Trophoblast cell (in vitro differentiated cells and primary cell): ENCODE measurements around the gene LMNB1.

Experiments used
- DNase-seq, 2 donors: peaks; one replicate each; pipeline ENCODE4 v3.0.0-alpha.2; 2016
- H2AFZ ChIP-seq: 2 replicates; pipeline ENCODE4 v1.6.1; 2013; ENCODE audit warnings: low read length, moderate library complexity, mild to moderate bottlenecking; ENCODE audit not compliant: insufficient read depth, poor library complexity
- H2AK5ac ChIP-seq: 2 replicates; pipeline ENCODE4 v1.6.1; 2013; ENCODE audit warnings: mild to moderate bottlenecking, low read length
- H2BK120ac ChIP-seq: 2 replicates; pipeline ENCODE4 v1.6.1; 2013; ENCODE audit warnings: low read length, mild to moderate bottlenecking, moderate library complexity; ENCODE audit not compliant: insufficient read depth, poor library complexity
- H2BK12ac ChIP-seq: 2 replicates; pipeline ENCODE4 v1.6.1; 2013; ENCODE audit warnings: mild to moderate bottlenecking, low read length, moderate library complexity
- H2BK5ac ChIP-seq: 2 replicates; pipeline ENCODE4 v1.6.1; 2013; ENCODE audit warnings: low read length, low read depth, moderate library complexity, mild to moderate bottlenecking; ENCODE audit not compliant: poor library complexity
- H3K14ac ChIP-seq: 2 replicates; pipeline ENCODE4 v1.6.1; 2013; ENCODE audit warnings: mild to moderate bottlenecking, low read length
- H3K18ac ChIP-seq: 2 replicates; pipeline ENCODE4 v1.6.1; 2013; ENCODE audit warnings: mild to moderate bottlenecking, low read length
- H3K23ac ChIP-seq: 2 replicates; pipeline ENCODE4 v1.6.1; 2013; ENCODE audit warnings: low read length
- H3K27ac ChIP-seq: 2 replicates; pipeline ENCODE4 v1.5.1; 2013; ENCODE audit warnings: low read depth, mild to moderate bottlenecking, inconsistent platforms, low read length, moderate library complexity
- H3K27me3 ChIP-seq: 2 replicates; pipeline ENCODE4 v1.6.1; 2013; ENCODE audit warnings: inconsistent platforms, mild to moderate bottlenecking, low read length, moderate library complexity; ENCODE audit not compliant: insufficient read depth
- H3K36me3 ChIP-seq, 2 experiments: 1 replicate in 1 of 2; 2 replicates in 1 of 2; pipeline ENCODE4 v1.6.1; 2013; ENCODE audit warnings: low read length in 2 of 2, mild to moderate bottlenecking in 2 of 2, moderate library complexity in 1 of 2; ENCODE audit not compliant: insufficient read depth in 2 of 2, control insufficient read depth in 1 of 2
- H3K4ac ChIP-seq: 2 replicates; pipeline ENCODE4 v1.6.1; 2013; ENCODE audit warnings: low read depth, mild to moderate bottlenecking, low read length, moderate library complexity
- H3K4me1 ChIP-seq, 2 experiments: 1 replicate in 1 of 2; 2 replicates in 1 of 2; pipeline ENCODE4 v1.6.1; 2013; ENCODE audit warnings: low read length in 2 of 2, mild to moderate bottlenecking in 2 of 2, moderate library complexity in 1 of 2; ENCODE audit not compliant: insufficient read depth in 2 of 2, control insufficient read depth in 1 of 2
- H3K4me2 ChIP-seq: 2 replicates; pipeline ENCODE4 v1.6.1; 2013; ENCODE audit warnings: inconsistent platforms, mild to moderate bottlenecking, low read length, moderate library complexity
- H3K4me3 ChIP-seq: 2 replicates; pipeline ENCODE4 v1.5.1; 2013; ENCODE audit warnings: mild to moderate bottlenecking, low read depth, low read length, inconsistent platforms
- H3K79me1 ChIP-seq: one replicate; pipeline ENCODE4 v1.6.1; 2013; ENCODE audit warnings: low read length
- H3K79me2 ChIP-seq: 2 replicates; pipeline ENCODE4 v1.6.1; 2013; ENCODE audit warnings: low read length, mild to moderate bottlenecking; ENCODE audit not compliant: control insufficient read depth, insufficient read depth, poor library complexity
- H3K9ac ChIP-seq: 2 replicates; pipeline ENCODE4 v1.6.1; 2013; ENCODE audit warnings: mild to moderate bottlenecking, low read length
- H3K9me3 ChIP-seq: 2 replicates; pipeline ENCODE4 v1.6.1; 2013; ENCODE audit warnings: low read depth, mild to moderate bottlenecking, control low read depth, inconsistent platforms, low read length; ENCODE audit not compliant: insufficient read depth
- H4K12ac ChIP-seq: 2 replicates; pipeline ENCODE4 v1.6.1; 2013; ENCODE audit warnings: low read depth, mild to moderate bottlenecking, low read length, moderate library complexity
- H4K8ac ChIP-seq: 2 replicates; pipeline ENCODE4 v1.6.1; 2013; ENCODE audit warnings: low read depth, mild to moderate bottlenecking, low read length, moderate library complexity
- H4K91ac ChIP-seq: one replicate; pipeline ENCODE4 v1.6.1; 2013; ENCODE audit warnings: low read depth, mild to moderate bottlenecking, low read length, moderate library complexity
- WGBS: extraction: QIAGEN DNeasy Blood & Tissue Kit; methylation state at CpG from one replicate; pipeline ENCODE4 v1.1.7; 2013; ENCODE audit warnings: missing lambda C conversion rate; ENCODE audit not compliant: insufficient read length, insufficient coverage; ENCODE audit errors: extremely low coverage; 5-methylcytosine and 5-hydroxymethylcytosine counted together

Gene LMNB1

GRCh38 chr5:126868338-126869004 lies 91.5 kb downstream of the LMNB1 start:
- H3K4ac ChIP-seq, result no peak overlapping the region
- peak overlapping the region; percentile 42 for H3K4me2 ChIP-seq
- H4K91ac ChIP-seq, result no peak overlapping the region
- H2BK12ac ChIP-seq, result no peak overlapping the region
- peaks cover 3% of the 10 kb centered on the region for H3K9me3 ChIP-seq
- H3K18ac ChIP-seq, result no peak overlapping the region
- peaks cover 0 to 4% of the 10 kb centered on the region in 2 experiments for H3K36me3 ChIP-seq
- peaks cover 2 to 4% of the 10 kb centered on the region in 2 experiments for H3K4me1 ChIP-seq
- H3K23ac ChIP-seq, result no peak overlapping the region
- H3K9ac ChIP-seq, result no peak overlapping the region
- H4K8ac ChIP-seq, result no peak overlapping the region
- no peak for DNase-seq
- H2AFZ ChIP-seq, result no peak overlapping the region
- H3K4me3 ChIP-seq, result no peak overlapping the region
- H3K27ac ChIP-seq, result no peak overlapping the region
- no peaks in the 10 kb centered on the region for H3K27me3 ChIP-seq
- no peak overlapping the region for H2BK5ac ChIP-seq
- no peaks in the 10 kb centered on the region for H3K79me2 ChIP-seq
- H2BK120ac ChIP-seq, result no peak overlapping the region
- no peak overlapping the region for H2AK5ac ChIP-seq
- no CpG with 5 or more reads among the region's 11 CpGs for WGBS
- no peak overlapping the region for H3K14ac ChIP-seq
- no peak overlapping the region for H4K12ac ChIP-seq
- H3K79me1 ChIP-seq, result no peaks in the 10 kb centered on the region

- Histone ChIP-seq H2BK120ac (no peak overlapping the region), H3K36me3 (peaks cover 0 to 2% of the 10 kb centered on the region in 2 experiments), H3K27me3 (no peaks in the 10 kb centered on the region), H2AFZ (no peak overlapping the region), H3K27ac (no peak overlapping the region), H2BK5ac (no peak overlapping the region), H3K4ac (no peak overlapping the region), H2AK5ac (no peak overlapping the region), H4K12ac (no peak overlapping the region), H3K79me2 (no peaks in the 10 kb centered on the region), H4K91ac (no peak overlapping the region), H3K4me2 (peak overlapping the region; percentile 42), H3K4me1 (peaks cover 2 to 4% of the 10 kb centered on the region in 2 experiments), H3K79me1 (no peaks in the 10 kb centered on the region), H3K9ac (no peak overlapping the region), H3K14ac (no peak overlapping the region), H3K23ac (no peak overlapping the region), H3K4me3 (no peak overlapping the region), H3K18ac (no peak overlapping the region), H2BK12ac (no peak overlapping the region), H3K9me3 (peaks cover 3% of the 10 kb centered on the region), H4K8ac (no peak overlapping the region)
- no CpG with 5 or more reads among the region's 22 CpGs for WGBS
- DNase-seq, result peak; percentile 35 to 65
Observed at GRCh38 chr5:126869005-126869451, 92.1 kb downstream of the LMNB1 start.

DNA sequence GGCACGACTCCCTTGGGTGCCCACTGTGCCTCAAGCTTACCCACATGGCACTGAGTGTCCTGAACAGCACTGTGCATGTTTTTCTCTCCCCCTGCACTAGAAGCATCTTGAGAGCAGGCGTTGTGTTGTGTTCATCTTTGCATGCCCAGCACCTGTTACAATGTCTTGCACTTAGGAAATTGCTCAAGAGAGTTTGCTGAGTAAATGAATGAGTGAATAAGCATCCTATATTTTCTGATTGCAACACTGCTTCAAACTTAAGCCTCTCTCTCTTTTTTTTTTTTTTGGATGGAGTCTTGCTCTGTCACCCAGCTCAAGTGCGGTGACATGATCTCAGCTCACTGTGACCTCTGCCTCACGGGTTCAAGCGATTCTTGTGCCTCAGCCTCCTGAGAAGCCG lies 94.5 kb downstream of the LMNB1 start:
- Histone ChIP-seq H3K9ac (no peak overlapping the region), H3K4me2 (no peak overlapping the region), H3K4me1 (peaks cover 9 to 12% of the 10 kb centered on the region in 2 experiments), H4K8ac (no peak overlapping the region), H4K12ac (no peak overlapping the region), H3K23ac (no peak overlapping the region), H2BK5ac (no peak overlapping the region), H3K36me3 (no peaks in the 10 kb centered on the region), H4K91ac (no peak overlapping the region), H2AK5ac (no peak overlapping the region), H3K4me3 (no peak overlapping the region), H2BK12ac (no peak overlapping the region), H3K18ac (no peak overlapping the region), H3K27ac (no peak overlapping the region), H3K79me2 (no peaks in the 10 kb centered on the region), H3K27me3 (no peaks in the 10 kb centered on the region), H3K79me1 (no peaks in the 10 kb centered on the region), H3K4ac (no peak overlapping the region), H2AFZ (no peak overlapping the region), H2BK120ac (no peak overlapping the region), H3K14ac (no peak overlapping the region), H3K9me3 (peaks cover 2% of the 10 kb centered on the region)
- WGBS, result no CpG with 5 or more reads among the region's 6 CpGs
- DNase-seq, result no peak

DNA sequence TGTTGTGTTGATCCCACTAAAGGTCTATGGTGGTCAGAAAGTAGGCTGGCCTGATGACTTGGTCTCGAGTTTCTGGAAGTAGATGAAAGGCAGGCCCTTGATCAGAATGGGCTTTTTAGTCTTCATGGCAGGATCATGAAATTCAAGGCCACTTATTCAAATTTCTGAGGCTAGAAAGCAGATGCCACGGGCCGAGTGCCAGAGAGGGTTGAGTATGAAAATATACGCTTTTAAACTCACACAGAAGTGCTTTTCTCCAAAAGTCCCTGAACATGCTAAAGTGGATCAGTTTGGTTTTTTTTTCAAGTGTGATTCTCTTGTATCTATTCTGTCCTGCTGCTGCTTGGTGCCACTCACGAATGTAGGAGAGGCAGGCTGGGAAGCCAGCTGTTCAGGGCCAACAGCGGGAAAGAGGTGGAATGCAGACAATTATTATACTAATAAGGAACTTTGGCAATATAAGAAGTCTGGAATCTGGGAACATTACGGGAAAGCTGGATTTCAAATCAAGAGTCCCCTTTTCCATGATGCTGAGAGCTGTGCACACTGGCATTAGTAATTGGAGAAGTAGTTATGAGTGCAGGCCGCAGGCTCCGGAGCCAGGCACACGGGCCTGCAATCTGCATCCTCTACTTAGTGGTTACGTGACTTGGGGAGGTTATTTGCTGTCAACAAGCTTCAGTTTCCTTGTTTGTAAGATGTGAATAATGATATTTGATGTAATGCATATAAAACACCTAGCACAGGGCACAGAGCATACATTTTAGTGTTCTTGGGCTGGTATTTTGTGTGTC lies 95.8 kb downstream of the LMNB1 start:
- H4K8ac ChIP-seq, result no peak overlapping the region
- DNase-seq, result no peak
- H3K4me1 ChIP-seq, result peaks cover 9 to 12% of the 10 kb centered on the region in 2 experiments
- H3K14ac ChIP-seq, result no peak overlapping the region
- no peak overlapping the region for H2BK12ac ChIP-seq
- no peak overlapping the region for H3K9ac ChIP-seq
- H3K23ac ChIP-seq, result no peak overlapping the region
- H4K91ac ChIP-seq, result no peak overlapping the region
- H3K4ac ChIP-seq, result no peak overlapping the region
- no peaks in the 10 kb centered on the region for H3K27me3 ChIP-seq
- H3K9me3 ChIP-seq, result no peaks in the 10 kb centered on the region
- H3K4me2 ChIP-seq, result no peak overlapping the region
- no peaks in the 10 kb centered on the region for H3K36me3 ChIP-seq
- no peaks in the 10 kb centered on the region for H3K79me1 ChIP-seq
- H2AK5ac ChIP-seq, result no peak overlapping the region
- no peak overlapping the region for H2BK5ac ChIP-seq
- WGBS, result no CpG with 5 or more reads among the region's 11 CpGs
- H2BK120ac ChIP-seq, result no peak overlapping the region
- H4K12ac ChIP-seq, result no peak overlapping the region
- H3K4me3 ChIP-seq, result no peak overlapping the region
- no peak overlapping the region for H2AFZ ChIP-seq
- no peak overlapping the region for H3K18ac ChIP-seq
- no peak overlapping the region for H3K27ac ChIP-seq
- no peaks in the 10 kb centered on the region for H3K79me2 ChIP-seq
